T-helper 17 cell (primary cell): ENCODE measurements around the gene RSPH6A. TPM values are rescaled to one million over a fixed set of nuclear protein-coding genes. Genes with fewer than 3 reads are reported as not detected.

Experiments used
- ATAC-seq: fragments of 150-1000 bp; cut with Tn5 transposase; 2 replicates; pipeline ENCODE4 v1.10.0; 2021; ENCODE audit warnings: mild to moderate bottlenecking, moderate library complexity
- DNase-seq, 3 donors: peaks; one replicate each; pipeline versions ENCODE4 v3.0.0 to v3.0.0-alpha.2; 2020 to 2021
- H3K9me3 ChIP-seq: one replicate; pipeline ENCODE4 v1.7.0; 2013; ENCODE audit warnings: low read length, mild to moderate bottlenecking; ENCODE audit not compliant: control insufficient read depth, poor library complexity, severe bottlenecking
- H3K27ac Mint-ChIP-seq: one replicate; pipeline ENCODE4 v1.8.0; 2022; ENCODE audit warnings: mild to moderate bottlenecking, moderate library complexity, mixed read lengths
- H3K27me3 Mint-ChIP-seq: one replicate; pipeline ENCODE4 v1.8.0; 2022; ENCODE audit warnings: mixed read lengths
- H3K36me3 Mint-ChIP-seq: one replicate; pipeline ENCODE4 v1.8.0; 2022; ENCODE audit warnings: low read depth, mixed read lengths
- H3K4me1 Mint-ChIP-seq: one replicate; pipeline ENCODE4 v1.8.0; 2022; ENCODE audit warnings: mild to moderate bottlenecking, mixed read lengths
- H3K4me3 Mint-ChIP-seq: one replicate; pipeline ENCODE4 v1.8.0; 2022; ENCODE audit warnings: mild to moderate bottlenecking, moderate library complexity, mixed read lengths
- total RNA-seq, 4 donors: library from RNA in 2 of 4; stranded (reverse) in 2 of 4; gene quantifications; one replicate each; pipeline ENCODE4 v1.2.3 and lab custom pipeline; 2022 to 2026

Gene RSPH6A
- total RNA-seq, 2 donors from 2014 or later, result 0.10 to 0.34 TPM

DNA sequence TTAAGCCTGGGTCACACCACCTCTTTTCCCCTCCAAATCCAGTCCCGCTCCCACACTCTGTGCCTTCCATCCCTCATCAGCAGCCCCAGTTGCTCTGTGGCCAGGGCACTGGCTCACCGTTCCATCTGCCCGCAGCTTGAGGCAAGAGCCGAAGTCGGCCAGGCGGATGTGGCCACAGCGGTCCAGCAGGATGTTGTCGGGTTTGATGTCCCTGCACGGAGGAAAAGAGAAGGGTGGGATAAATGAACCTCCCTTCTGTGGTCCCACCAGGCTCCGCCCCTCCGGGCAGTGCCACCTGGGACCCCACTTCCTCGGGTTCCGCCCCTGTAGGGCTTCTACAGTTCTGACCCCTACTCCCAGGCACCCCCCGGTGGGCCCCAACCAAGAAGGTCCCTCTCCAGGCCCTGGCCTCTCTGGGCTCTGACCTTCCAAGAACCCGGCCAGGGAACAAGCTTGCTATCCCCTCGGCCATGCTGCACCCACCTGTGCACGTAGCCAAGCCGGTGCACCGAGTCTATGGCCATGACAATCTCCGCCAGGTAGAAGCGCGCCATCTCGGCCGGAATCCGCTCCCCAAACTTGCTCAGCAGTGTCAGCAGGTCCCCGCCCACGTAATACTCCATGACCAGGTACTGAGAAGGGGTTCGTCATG lies 37.0 kb downstream of the RSPH6A start:
- H3K4me1 Mint-ChIP-seq, result peaks cover 17% of the 10 kb centered on the region
- H3K27ac Mint-ChIP-seq, result no peak overlapping the region
- H3K36me3 Mint-ChIP-seq, result peaks cover 4% of the 10 kb centered on the region
- H3K27me3 Mint-ChIP-seq, result peaks cover 23% of the 10 kb centered on the region
- peak overlapping the region; percentile 60 for H3K4me3 Mint-ChIP-seq
- H3K9me3 ChIP-seq, result no peaks in the 10 kb centered on the region
- DNase-seq (no peak), ATAC-seq (no peak)

- no peak for DNase-seq
- no peak for ATAC-seq
- Mint-ChIP-seq H3K27ac (no peak overlapping the region), H3K27me3 (peaks cover 23% of the 10 kb centered on the region), H3K4me1 (peaks cover 17% of the 10 kb centered on the region), H3K36me3 (peaks cover 4% of the 10 kb centered on the region), H3K4me3 (no peak overlapping the region)
- H3K9me3 ChIP-seq, result no peaks in the 10 kb centered on the region
These were observed 37.6 kb downstream of the RSPH6A start for GRCh38 chr19:45777395-45777961.

- H3K4me3 Mint-ChIP-seq, result no peak overlapping the region
- DNase-seq, result no peak
- no peak for ATAC-seq
- H3K36me3 Mint-ChIP-seq, result peaks cover 2% of the 10 kb centered on the region
- H3K27ac Mint-ChIP-seq, result no peak overlapping the region
- no peaks in the 10 kb centered on the region for H3K9me3 ChIP-seq
- peaks cover 18% of the 10 kb centered on the region for H3K4me1 Mint-ChIP-seq
- H3K27me3 Mint-ChIP-seq, result peaks cover 14% of the 10 kb centered on the region
These were observed 40.3 kb downstream of the RSPH6A start for GRCh38 chr19:45774765-45775164.

DNA sequence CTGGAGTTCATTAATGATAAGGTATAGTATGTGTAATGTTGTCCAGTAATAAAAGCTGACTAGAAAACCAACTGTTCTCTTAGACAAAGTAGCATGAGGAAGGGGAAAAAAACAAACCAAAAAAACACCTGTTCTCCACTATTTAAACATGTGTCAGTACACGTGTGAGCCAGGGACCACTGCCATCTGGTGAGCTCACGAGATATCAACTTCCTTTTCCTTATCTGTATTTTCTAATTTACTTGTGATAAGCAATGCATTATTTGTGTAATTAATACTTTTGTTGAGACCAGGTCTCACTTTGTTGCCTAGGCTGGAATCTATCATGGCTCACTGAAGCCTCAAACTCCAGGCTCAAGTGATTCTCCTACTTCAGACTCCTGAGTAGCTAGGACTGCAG lies 41.7 kb downstream of the RSPH6A start:
- Mint-ChIP-seq H3K36me3 (no peaks in the 10 kb centered on the region), H3K27ac (no peak overlapping the region), H3K4me3 (no peak overlapping the region), H3K4me1 (peaks cover 17% of the 10 kb centered on the region), H3K27me3 (no peaks in the 10 kb centered on the region)
- DNase-seq (no peak), ATAC-seq (no peak)
- H3K9me3 ChIP-seq, result no peaks in the 10 kb centered on the region

DNA sequence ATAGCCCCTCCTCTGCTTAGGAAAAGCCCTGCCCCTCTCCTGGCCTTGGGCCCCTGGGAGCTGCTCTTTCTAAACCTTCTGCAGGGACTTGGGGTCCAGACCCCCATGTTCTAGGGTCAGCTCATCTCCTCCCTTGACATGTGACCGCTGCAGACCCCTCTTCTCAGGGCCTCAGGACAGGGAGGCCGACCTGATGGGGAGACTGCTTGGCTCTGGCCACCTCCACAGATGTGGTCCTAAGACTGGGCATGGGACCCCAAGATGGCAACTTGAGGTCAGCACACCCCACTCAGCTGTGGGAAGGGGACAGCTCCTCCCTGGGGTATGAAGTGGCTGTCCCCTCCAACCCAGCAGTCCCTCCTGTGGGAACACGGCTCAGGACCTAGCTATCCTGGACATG lies 42.2 kb downstream of the RSPH6A start:
- no peaks in the 10 kb centered on the region for H3K27me3 Mint-ChIP-seq
- no peak for ATAC-seq

GRCh38 chr19:45772130-45772840 lies 42.8 kb downstream of the RSPH6A start:
- Mint-ChIP-seq H3K27ac (no peak overlapping the region), H3K27me3 (no peaks in the 10 kb centered on the region), H3K36me3 (no peaks in the 10 kb centered on the region), H3K4me1 (peaks cover 17% of the 10 kb centered on the region), H3K4me3 (no peak overlapping the region)
- no peak for ATAC-seq
- DNase-seq, result no peak
- no peaks in the 10 kb centered on the region for H3K9me3 ChIP-seq

More for the DNA sequence above, 42.2 kb downstream of the RSPH6A start:
- Mint-ChIP-seq H3K4me3 (no peak overlapping the region), H3K4me1 (peaks cover 17% of the 10 kb centered on the region), H3K36me3 (no peaks in the 10 kb centered on the region), H3K27ac (no peak overlapping the region)
- DNase-seq, result no peak
- no peaks in the 10 kb centered on the region for H3K9me3 ChIP-seq

GRCh38 chr19:45771311-45771933 lies 43.7 kb downstream of the RSPH6A start:
- H3K27ac Mint-ChIP-seq, result no peak overlapping the region
- H3K4me3 Mint-ChIP-seq, result peak overlapping the region; percentile 58

GRCh38 chr19:45770192-45771101 lies 44.7 kb downstream of the RSPH6A start:
- peaks cover 20% of the 10 kb centered on the region for H3K4me1 Mint-ChIP-seq
- no peaks in the 10 kb centered on the region for H3K9me3 ChIP-seq
- DNase-seq (peak; percentile 86 to 93 (median 92)), ATAC-seq (peak; percentile 78)
- H3K36me3 Mint-ChIP-seq, result no peaks in the 10 kb centered on the region
- H3K27ac Mint-ChIP-seq, result no peak overlapping the region
- H3K4me3 Mint-ChIP-seq, result peak overlapping the region; percentile 90
- H3K27me3 Mint-ChIP-seq, result no peaks in the 10 kb centered on the region

More at GRCh38 chr19:45771311-45771933, 43.7 kb downstream of the RSPH6A start:
- DNase-seq, result no peak
- peaks cover 17% of the 10 kb centered on the region for H3K4me1 Mint-ChIP-seq
- no peaks in the 10 kb centered on the region for H3K9me3 ChIP-seq
- no peak for ATAC-seq
- no peaks in the 10 kb centered on the region for H3K36me3 Mint-ChIP-seq
- no peaks in the 10 kb centered on the region for H3K27me3 Mint-ChIP-seq

GRCh38 chr19:45769821-45770191 lies 45.3 kb downstream of the RSPH6A start:
- peak; percentile 38 to 54 (median 45) for DNase-seq

GRCh38 chr19:45768984-45769782 lies 45.9 kb downstream of the RSPH6A start, which contains the start of gene SIX5:
SIX5 (minus strand) TSS chr19:45769252; CDS start chr19:45768844, 408 bp downstream.
- peak; percentile 74 for ATAC-seq
- Mint-ChIP-seq H3K4me3 (peak within 1 kb of the TSS; percentile 90), H3K27me3 (peaks cover 6% of the 10 kb centered on the region), H3K4me1 (peaks cover 20% of the 10 kb centered on the region), H3K27ac (peak within 1 kb of the TSS; percentile 82), H3K36me3 (no peaks in the 10 kb centered on the region)
- no peaks in the 10 kb centered on the region for H3K9me3 ChIP-seq
- peak; percentile 90 to 94 (median 92) for DNase-seq

More at GRCh38 chr19:45769821-45770191, 45.3 kb downstream of the RSPH6A start:
- peak overlapping the region; percentile 82 for H3K27ac Mint-ChIP-seq
- no peaks in the 10 kb centered on the region for H3K36me3 Mint-ChIP-seq
- no peaks in the 10 kb centered on the region for H3K9me3 ChIP-seq
- peak overlapping the region; percentile 90 for H3K4me3 Mint-ChIP-seq
- peaks cover 20% of the 10 kb centered on the region for H3K4me1 Mint-ChIP-seq
- peaks cover 3% of the 10 kb centered on the region for H3K27me3 Mint-ChIP-seq
- peak; percentile 59 for ATAC-seq

DNA sequence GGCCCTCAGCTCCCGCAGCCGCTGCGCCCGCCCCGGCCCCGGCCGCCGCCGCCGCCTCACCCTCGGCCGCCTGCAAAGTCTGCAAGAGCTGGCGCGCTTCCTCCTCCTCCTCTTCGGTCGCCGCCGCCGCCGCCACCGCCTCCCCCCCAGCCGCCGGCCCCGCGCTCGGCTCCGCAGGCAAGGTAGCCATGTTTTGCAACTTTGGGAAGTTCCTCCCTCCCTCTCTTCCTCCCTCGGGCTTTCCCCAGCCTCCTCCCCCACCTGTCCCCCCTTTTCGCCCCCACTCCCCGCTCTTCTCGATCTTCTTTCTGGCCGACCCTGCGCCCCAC lies 46.5 kb downstream of the RSPH6A start:
- Mint-ChIP-seq H3K27ac (no peak overlapping the region), H3K4me3 (peak overlapping the region; percentile 90), H3K36me3 (no peaks in the 10 kb centered on the region), H3K4me1 (peaks cover 20% of the 10 kb centered on the region), H3K27me3 (peaks cover 6% of the 10 kb centered on the region)
- peak in 2 of 3 donors; percentile 38 to 44 for DNase-seq
- no peak for ATAC-seq
- H3K9me3 ChIP-seq, result no peaks in the 10 kb centered on the region
